GM23248 (cell line): Measurements from ENCODE around the gene GOLPH3L. TPM values are rescaled to one million over a fixed set of nuclear protein-coding genes. Genes with fewer than 3 reads are reported as not detected.

Experiments
- DNase-seq: peaks from one replicate; pipeline ENCODE4 v3.0.0-alpha.2; 2015
- H2AFZ ChIP-seq: fragments of 200-600 bp; sonication (generic); 2 replicates; pipeline ENCODE4 v1.6.1; 2016; ENCODE audit warnings: antibody characterized with exemption
- H3F3A ChIP-seq: fragments of 200-600 bp; sonication (generic); 2 replicates; pipeline ENCODE4 v1.6.1; 2016; ENCODE audit warnings: mild to moderate bottlenecking, antibody characterized with exemption, mixed run types; ENCODE audit not compliant: insufficient read depth
- H3K27ac ChIP-seq: fragments of 200-600 bp; sonication (generic); 2 replicates; pipeline ENCODE4 v1.5.1; 2016; ENCODE audit warnings: mild to moderate bottlenecking
- H3K27me3 ChIP-seq: fragments of 200-600 bp; sonication (generic); replicated peaks from 2 replicates; pipeline ENCODE4 v1.6.1; 2016; ENCODE audit warnings: mild to moderate bottlenecking; ENCODE audit not compliant: insufficient read depth
- H3K36me3 ChIP-seq: fragments of 200-600 bp; sonication (generic); 2 replicates; pipeline ENCODE4 v1.6.1; 2016; ENCODE audit warnings: low read depth, mild to moderate bottlenecking
- H3K4me1 ChIP-seq: fragments of 200-600 bp; sonication (generic); 2 replicates; pipeline ENCODE4 v1.6.1; 2016; ENCODE audit warnings: mild to moderate bottlenecking; ENCODE audit not compliant: insufficient read depth
- H3K4me2 ChIP-seq: fragments of 200-600 bp; sonication (generic); one replicate; pipeline ENCODE4 v1.6.1; 2016; ENCODE audit warnings: mild to moderate bottlenecking; ENCODE audit not compliant: unreplicated experiment
- H3K4me3 ChIP-seq: fragments of 200-600 bp; sonication (generic); 2 replicates; pipeline ENCODE4 v1.5.1; 2016; ENCODE audit warnings: mild to moderate bottlenecking
- H3K79me2 ChIP-seq: fragments of 200-600 bp; sonication (generic); 2 replicates; pipeline ENCODE4 v1.6.1; 2016; ENCODE audit warnings: mild to moderate bottlenecking; ENCODE audit not compliant: insufficient read depth
- H3K9ac ChIP-seq: fragments of 200-600 bp; sonication (generic); 2 replicates; pipeline ENCODE4 v1.6.1; 2016; ENCODE audit warnings: mild to moderate bottlenecking
- H3K9me2 ChIP-seq: fragments of 200-600 bp; sonication (generic); 2 replicates; pipeline ENCODE4 v1.6.1; 2016; ENCODE audit warnings: mixed run types, mild to moderate bottlenecking, moderate library complexity; ENCODE audit not compliant: insufficient read depth
- H3K9me3 ChIP-seq: fragments of 200-600 bp; sonication (generic); one replicate; pipeline ENCODE4 v1.6.1; 2017; ENCODE audit warnings: low read depth
- H4K20me1 ChIP-seq: fragments of 200-600 bp; sonication (generic); 2 replicates; pipeline ENCODE4 v1.6.0; 2016; ENCODE audit not compliant: insufficient read depth
- EZH2 ChIP-seq: fragments of 200-600 bp; sonication (generic); IDR thresholded peaks from 2 replicates; pipeline ENCODE4 v1.6.1; 2018; ENCODE audit warnings: antibody characterized with exemption, mild to moderate bottlenecking; ENCODE audit not compliant: insufficient read depth, poor library complexity, severe bottlenecking
- EZH2phosphoT487 ChIP-seq: fragments of 200-600 bp; sonication (generic); IDR thresholded peaks from 2 replicates; pipeline ENCODE4 v1.6.1; 2018; ENCODE audit warnings: antibody characterized with exemption, moderate library complexity, mild to moderate bottlenecking, low read depth; ENCODE audit not compliant: insufficient read depth
- WGBS, 2 experiments: methylation state at CpG; one replicate each; pipeline ENCODE4 v1.1.6; 2015 to 2017; ENCODE audit warnings: low lambda C conversion rate in 2 of 2, low coverage in 1 of 2; ENCODE audit errors: missing lambda C conversion rate in 2 of 2; 5-methylcytosine and 5-hydroxymethylcytosine counted together
- in situ Hi-C: fragments of 300-500 bp; cut with MboI; formaldehyde crosslinking; loops from 2 replicates; pipeline ENCODE4 v1.15.0; 2020
- polyA plus RNA-seq: library from polyadenylated mRNA; unstranded; fragments of >200 nt; fragmentation: Nextera tagmentation; extraction: Ambion mirVana; gene quantifications from 2 replicates; pipeline ENCODE4 v1.2.1, GENCODE V29; 2016
- total RNA-seq: library from RNA; depleted of rRNA; stranded (reverse); fragments of >200 nt; shearing (Covaris generic); gene quantifications from 2 replicates; pipeline ENCODE4 v1.2.3, GENCODE V29; 2014

The GOLPH3L gene
- total and polyA plus RNA-seq, 2 experiments from 2014 or later: 8.8 to 23.9 TPM

DNA sequence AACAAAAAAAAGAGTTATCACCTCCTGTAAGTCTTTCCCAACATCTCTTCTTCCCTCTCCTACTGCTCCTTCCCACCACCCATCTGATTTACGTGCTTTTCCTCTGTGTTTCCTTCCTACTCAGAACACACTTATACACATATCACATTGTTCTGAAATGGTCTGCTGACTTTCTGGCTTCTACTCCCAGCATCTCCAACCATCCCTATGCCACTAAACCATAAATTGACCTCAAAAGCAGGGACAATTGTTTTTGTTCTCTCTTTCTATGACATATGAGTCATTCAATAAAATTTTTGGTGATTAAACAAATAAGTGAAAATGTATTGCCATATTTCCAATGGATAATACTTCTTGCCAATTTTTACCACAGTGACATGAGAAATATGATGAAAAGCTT is 8.2 kb downstream of the GOLPH3L start:
- Histone ChIP-seq H3K4me3 (no peak overlapping the region), H3F3A (no peaks in the 10 kb centered on the region), H3K79me2 (peaks cover 4% of the 10 kb centered on the region; the same call in 1 of the 2 replicates), H3K4me1 (no peaks in the 10 kb centered on the region), H3K9ac (no peak overlapping the region), H3K27ac (no peak overlapping the region), H3K9me3 (no peaks in the 10 kb centered on the region), H4K20me1 (no peaks in the 10 kb centered on the region), H3K27me3 (no peaks in the 10 kb centered on the region), H3K9me2 (no peaks in the 10 kb centered on the region), H3K36me3 (peaks cover 21% of the 10 kb centered on the region; the same call in 1 of the 2 replicates), H3K4me2 (no peak overlapping the region), H2AFZ (no peak overlapping the region)
- TF ChIP-seq EZH2 (no peak), EZH2phosphoT487 (no peak)
- WGBS, 2 experiments: 96 to 97% methylated on average over 1 of the region's 1 CpG
- no peak for DNase-seq
- in situ Hi-C loops: no loop called here

DNA sequence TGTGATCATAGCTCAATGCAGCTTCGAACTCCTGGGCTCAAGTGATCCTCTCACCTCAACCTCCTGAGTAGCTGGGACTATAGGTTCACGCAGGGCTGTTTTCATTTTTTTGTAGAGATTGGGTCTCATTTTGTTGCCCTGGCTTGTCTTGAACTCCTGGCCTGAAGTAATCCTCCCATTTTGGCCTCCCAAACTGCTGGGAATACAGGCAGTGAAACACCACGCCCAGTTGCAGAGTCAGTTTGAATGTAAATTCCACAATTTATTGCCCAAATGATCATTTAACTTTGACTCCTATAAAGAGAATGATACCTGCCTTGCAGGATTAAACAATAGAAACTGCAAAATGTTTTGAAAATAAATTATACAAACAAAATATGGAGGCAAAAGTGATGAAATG is 10.7 kb downstream of the GOLPH3L start:
- Histone ChIP-seq H4K20me1 (no peaks in the 10 kb centered on the region), H2AFZ (no peak overlapping the region), H3K27me3 (no peaks in the 10 kb centered on the region), H3K79me2 (peaks cover 4% of the 10 kb centered on the region; the same call in 1 of the 2 replicates), H3K36me3 (peaks cover 16% of the 10 kb centered on the region), H3K27ac (no peak overlapping the region), H3K9me2 (no peaks in the 10 kb centered on the region), H3F3A (no peaks in the 10 kb centered on the region), H3K4me3 (no peak overlapping the region), H3K4me1 (no peaks in the 10 kb centered on the region), H3K4me2 (no peak overlapping the region), H3K9ac (no peak overlapping the region), H3K9me3 (no peaks in the 10 kb centered on the region)
- no peak for DNase-seq
- 98% methylated on average over 3 of the region's 3 CpGs for WGBS, 2 experiments
- no peak for TF ChIP-seq EZH2
- in situ Hi-C loops: no loop called here

DNA sequence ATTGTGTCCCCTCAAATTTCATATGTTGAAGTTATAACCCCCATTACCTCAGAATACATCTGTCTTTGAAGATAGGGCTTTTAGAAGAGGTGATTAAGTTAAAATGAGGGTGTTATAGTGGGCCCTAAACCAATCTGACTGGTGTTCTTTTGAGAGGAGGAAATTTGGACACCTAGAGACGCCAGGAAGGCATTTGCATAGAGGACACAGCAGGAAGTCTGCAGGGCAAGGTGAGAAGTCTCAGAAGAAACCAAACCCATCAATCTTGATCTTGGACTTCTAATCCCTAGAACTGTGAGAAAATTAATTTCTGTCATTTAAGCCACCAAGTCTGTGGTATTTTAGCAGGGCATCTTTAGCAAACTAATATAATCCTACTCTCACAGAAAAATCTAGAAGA is 13.0 kb downstream of the GOLPH3L start:
- no peak for DNase-seq
- Histone ChIP-seq H3K9me2 (no peaks in the 10 kb centered on the region), H3K27me3 (no peaks in the 10 kb centered on the region), H3K4me1 (no peaks in the 10 kb centered on the region), H3K4me3 (no peak overlapping the region), H3K9me3 (no peaks in the 10 kb centered on the region), H2AFZ (no peak overlapping the region), H3K9ac (no peak overlapping the region), H3K36me3 (peaks cover 22% of the 10 kb centered on the region; the same call in 1 of the 2 replicates), H3K27ac (no peak overlapping the region), H4K20me1 (no peaks in the 10 kb centered on the region), H3F3A (no peaks in the 10 kb centered on the region), H3K4me2 (no peak overlapping the region), H3K79me2 (no peaks in the 10 kb centered on the region)
- in situ Hi-C loops: no loop called here
- 96 to 100% methylated on average over 1 of the region's 1 CpG for WGBS, 2 experiments
- TF ChIP-seq EZH2phosphoT487: no peak
- TF ChIP-seq EZH2: no peak

DNA sequence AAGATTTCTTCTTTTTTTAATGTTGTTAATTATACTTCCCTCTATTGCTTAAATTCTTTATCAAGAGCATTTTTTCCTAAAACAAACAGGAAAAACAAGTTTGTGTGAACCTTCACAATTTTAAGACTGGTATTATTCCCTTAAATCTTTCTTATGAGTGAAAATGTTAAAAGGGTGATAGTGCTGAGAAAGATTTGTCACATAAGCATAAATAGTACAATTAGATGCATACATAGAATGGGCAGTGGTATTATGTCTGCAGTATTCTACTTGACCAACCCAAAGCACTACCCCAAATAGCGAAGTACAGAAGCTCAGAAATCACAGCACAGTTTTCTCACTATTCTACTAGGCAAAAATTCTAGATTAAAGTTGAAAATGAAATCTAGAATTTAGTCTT is 18.0 kb downstream of the GOLPH3L start:
- in situ Hi-C loops: no loop called here
- TF ChIP-seq EZH2phosphoT487 (no peak), EZH2 (no peak)
- H3K79me2 ChIP-seq: no peaks in the 10 kb centered on the region; the same call in 1 of the 2 replicates

DNA sequence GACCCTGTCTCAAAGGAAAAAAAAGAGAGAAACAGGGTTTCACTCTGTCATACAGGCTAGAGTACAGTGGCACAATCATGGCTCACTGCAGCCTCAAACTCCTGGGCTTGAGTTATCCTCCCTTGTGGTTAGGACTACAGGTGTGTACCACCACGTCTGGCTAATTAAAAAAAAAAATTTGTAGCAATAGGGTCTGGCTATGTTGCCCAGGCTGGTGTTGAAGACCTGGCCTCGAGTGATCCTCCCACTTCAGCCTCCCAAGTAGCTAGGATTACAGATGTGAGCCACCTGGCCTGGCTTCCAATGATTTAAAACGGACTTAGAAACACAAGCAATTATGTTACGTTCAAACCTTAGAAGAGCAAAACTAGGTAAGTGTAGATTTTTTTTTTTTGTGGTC is 22.1 kb downstream of the GOLPH3L start:
- no peaks in the 10 kb centered on the region for H3K9me2 ChIP-seq
- no peaks in the 10 kb centered on the region for H3K4me1 ChIP-seq
- DNase-seq: no peak
- no peak overlapping the region for H3K9ac ChIP-seq
- H3K4me3 ChIP-seq: no peak overlapping the region
- 92 to 96% methylated on average over 4 of the region's 4 CpGs for WGBS, 2 experiments
- no peak for TF ChIP-seq EZH2
- no peak for TF ChIP-seq EZH2phosphoT487
- no peaks in the 10 kb centered on the region for H3K27me3 ChIP-seq
- H3F3A ChIP-seq: no peaks in the 10 kb centered on the region
- H4K20me1 ChIP-seq: no peaks in the 10 kb centered on the region
- no peak overlapping the region for H3K27ac ChIP-seq
- no peaks in the 10 kb centered on the region for H3K9me3 ChIP-seq
- no peak overlapping the region for H2AFZ ChIP-seq
- no peak overlapping the region for H3K4me2 ChIP-seq
- in situ Hi-C loops: no loop called here
- H3K36me3 ChIP-seq: peaks cover 11% of the 10 kb centered on the region; the same call in 1 of the 2 replicates
- H3K79me2 ChIP-seq: peaks cover 13% of the 10 kb centered on the region

More for the DNA sequence above, 18.0 kb downstream of the GOLPH3L start:
- Histone ChIP-seq H3K4me2 (no peak overlapping the region), H3K9me2 (no peaks in the 10 kb centered on the region), H3K9me3 (no peaks in the 10 kb centered on the region), H3K4me3 (no peak overlapping the region), H3F3A (no peaks in the 10 kb centered on the region), H3K36me3 (peaks cover 20% of the 10 kb centered on the region; the same call in 1 of the 2 replicates), H3K27ac (no peak overlapping the region), H4K20me1 (no peaks in the 10 kb centered on the region), H3K4me1 (no peaks in the 10 kb centered on the region), H2AFZ (no peak overlapping the region), H3K27me3 (no peaks in the 10 kb centered on the region), H3K9ac (no peak overlapping the region)
- no peak for DNase-seq
- 100% methylated on average over 1 of the region's 1 CpG for WGBS, 2 experiments
